Hepatocyte (in vitro differentiated cells): Measurements from ENCODE around the gene SAP30BP.

Source experiments
- EZH2 ChIP-seq: fragments of 200-600 bp; sonication (generic); IDR thresholded peaks from 2 replicates; pipeline ENCODE4 v1.6.1; 2016; ENCODE audit warnings: antibody characterized with exemption, mild to moderate bottlenecking, borderline replicate concordance
- EZH2phosphoT487 ChIP-seq: fragments of 200-600 bp; sonication (generic); IDR thresholded peaks from one replicate; pipeline ENCODE4 v1.6.1; 2018; ENCODE audit warnings: antibody characterized with exemption, mild to moderate bottlenecking, low read depth, moderate library complexity; ENCODE audit not compliant: unreplicated experiment, severe bottlenecking
- TF ChIP-seq, protein P1 (sequence below): fragments of 200-600 bp; sonication (generic); IDR thresholded peaks from 2 replicates; pipeline ENCODE4 v1.5.1; 2016; ENCODE audit warnings: antibody characterized with exemption, mild to moderate bottlenecking; ENCODE audit not compliant: poor library complexity

DNA sequence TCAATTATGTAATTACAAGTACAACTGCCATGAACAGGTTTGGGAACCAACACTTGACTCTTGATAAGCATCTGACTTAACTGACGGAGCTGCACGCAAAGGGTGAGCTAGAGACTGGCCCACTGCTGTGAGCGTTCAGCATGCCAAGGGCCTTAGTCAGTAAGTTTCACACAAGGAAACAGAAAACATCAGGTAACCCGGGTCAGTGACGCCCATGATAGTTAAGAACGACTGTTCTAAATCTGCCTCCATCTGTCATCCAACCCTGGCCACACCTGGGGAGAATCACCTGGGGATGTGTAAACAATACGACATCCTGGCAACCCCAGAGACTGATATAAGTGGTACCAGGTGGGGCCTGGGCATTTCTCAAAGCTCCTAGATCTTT is 21.6 kb upstream of the SAP30BP start:
- TF ChIP-seq, protein P1, sequence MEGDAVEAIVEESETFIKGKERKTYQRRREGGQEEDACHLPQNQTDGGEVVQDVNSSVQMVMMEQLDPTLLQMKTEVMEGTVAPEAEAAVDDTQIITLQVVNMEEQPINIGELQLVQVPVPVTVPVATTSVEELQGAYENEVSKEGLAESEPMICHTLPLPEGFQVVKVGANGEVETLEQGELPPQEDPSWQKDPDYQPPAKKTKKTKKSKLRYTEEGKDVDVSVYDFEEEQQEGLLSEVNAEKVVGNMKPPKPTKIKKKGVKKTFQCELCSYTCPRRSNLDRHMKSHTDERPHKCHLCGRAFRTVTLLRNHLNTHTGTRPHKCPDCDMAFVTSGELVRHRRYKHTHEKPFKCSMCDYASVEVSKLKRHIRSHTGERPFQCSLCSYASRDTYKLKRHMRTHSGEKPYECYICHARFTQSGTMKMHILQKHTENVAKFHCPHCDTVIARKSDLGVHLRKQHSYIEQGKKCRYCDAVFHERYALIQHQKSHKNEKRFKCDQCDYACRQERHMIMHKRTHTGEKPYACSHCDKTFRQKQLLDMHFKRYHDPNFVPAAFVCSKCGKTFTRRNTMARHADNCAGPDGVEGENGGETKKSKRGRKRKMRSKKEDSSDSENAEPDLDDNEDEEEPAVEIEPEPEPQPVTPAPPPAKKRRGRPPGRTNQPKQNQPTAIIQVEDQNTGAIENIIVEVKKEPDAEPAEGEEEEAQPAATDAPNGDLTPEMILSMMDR: no peak
- TF ChIP-seq EZH2: no peak
- no peak for TF ChIP-seq EZH2phosphoT487
